GM12875 (cell line): ENCODE measurements around the gene NAV2.

Source experiments
- H3K4me3 ChIP-seq: one replicate; pipeline ENCODE4 v1.5.1; 2011; ENCODE audit warnings: low read depth, low read length, control low read depth
- CTCF ChIP-seq: IDR thresholded peaks from 2 replicates; pipeline ENCODE4 v1.5.1; 2011; ENCODE audit warnings: low read depth, mild to moderate bottlenecking, control low read depth, inconsistent platforms, low read length, moderate library complexity, borderline replicate concordance; ENCODE audit not compliant: insufficient read depth

The NAV2 gene

GRCh38 chr11:20030472-20030871 lies 317.8 kb downstream of the NAV2 start:
- H3K4me3 ChIP-seq: no peak overlapping the region
- TF ChIP-seq CTCF: no peak

GRCh38 chr11:20031155-20032001 lies 318.7 kb downstream of the NAV2 start:
- no peak for TF ChIP-seq CTCF
- no peak overlapping the region for H3K4me3 ChIP-seq

GRCh38 chr11:20032127-20032526 lies 319.5 kb downstream of the NAV2 start:
- H3K4me3 ChIP-seq: no peak overlapping the region
- TF ChIP-seq CTCF: no peak

- H3K4me3 ChIP-seq: no peak overlapping the region
- no peak for TF ChIP-seq CTCF
These were observed 320.1 kb downstream of the NAV2 start for GRCh38 chr11:20032577-20033260.

GRCh38 chr11:20033806-20034205 lies 321.2 kb downstream of the NAV2 start:
- TF ChIP-seq CTCF: no peak
- H3K4me3 ChIP-seq: no peak overlapping the region

GRCh38 chr11:20034941-20035340 lies 322.3 kb downstream of the NAV2 start:
- H3K4me3 ChIP-seq: no peak overlapping the region
- no peak for TF ChIP-seq CTCF

- H3K4me3 ChIP-seq: no peak overlapping the region
- no peak for TF ChIP-seq CTCF
These were observed 322.7 kb downstream of the NAV2 start for GRCh38 chr11:20035375-20035700.
